Fibroblast of lung (primary cell): ENCODE results near the gene TOR1AIP2. TPM values are rescaled to one million over a fixed set of nuclear protein-coding genes. Genes with fewer than 3 reads are reported as not detected.

Experiments
- DNase-seq, 2 donors: peaks; one replicate each; pipeline versions ENCODE4 v3.0.0 to v3.0.0-alpha.2; 2010; ENCODE audit warnings: low read depth in 2 of 2
- H2AFZ ChIP-seq: 2 replicates; pipeline ENCODE4 v1.5.1; 2012; ENCODE audit warnings: low read length, control low read depth, inconsistent platforms
- H3K27ac ChIP-seq: 2 replicates; pipeline ENCODE4 v1.5.1; 2011; ENCODE audit warnings: low read length, control low read depth; ENCODE audit not compliant: insufficient read depth
- H3K27me3 ChIP-seq: 2 replicates; pipeline ENCODE4 v1.5.1; 2011; ENCODE audit warnings: mild to moderate bottlenecking, low read length; ENCODE audit not compliant: control insufficient read depth, insufficient read depth
- H3K36me3 ChIP-seq: 2 replicates; pipeline ENCODE4 v1.5.1; 2011; ENCODE audit warnings: low read length; ENCODE audit not compliant: control insufficient read depth, insufficient read depth
- H3K4me1 ChIP-seq: 2 replicates; pipeline ENCODE4 v1.5.1; 2011; ENCODE audit warnings: low read length; ENCODE audit not compliant: control insufficient read depth, insufficient read depth; ENCODE audit errors: extremely low read depth
- H3K4me2 ChIP-seq: 2 replicates; pipeline ENCODE4 v1.5.1; 2011; ENCODE audit warnings: low read length, control low read depth; ENCODE audit not compliant: insufficient read depth; ENCODE audit errors: extremely low read depth
- H3K4me3 ChIP-seq, 4 experiments: fragments of 200-600 bp in 1 of 4; sonication (generic) in 1 of 4; replicated peaks in 1 of 4; 2 replicates each; pipeline ENCODE4 v1.5.1; 2011 to 2016; ENCODE audit warnings: low read length in 4 of 4, low read depth in 3 of 4, mild to moderate bottlenecking in 3 of 4, control low read depth in 2 of 4, inconsistent platforms in 1 of 4, mixed read lengths in 1 of 4; ENCODE audit not compliant: insufficient read depth in 1 of 4; ENCODE audit errors: control extremely low read depth in 1 of 4
- H3K79me2 ChIP-seq: 2 replicates; pipeline ENCODE4 v1.5.1; 2012; ENCODE audit warnings: mild to moderate bottlenecking, low read length, inconsistent platforms; ENCODE audit not compliant: control insufficient read depth, insufficient read depth
- H3K9ac ChIP-seq: 2 replicates; pipeline ENCODE4 v1.5.1; 2011; ENCODE audit warnings: mild to moderate bottlenecking, low read length, control low read depth; ENCODE audit not compliant: insufficient read depth
- H3K9me3 ChIP-seq: 2 replicates; pipeline ENCODE4 v1.5.1; 2012; ENCODE audit warnings: low read depth, low read length; ENCODE audit not compliant: control insufficient read depth, insufficient read depth
- H4K20me1 ChIP-seq: 2 replicates; pipeline ENCODE4 v1.5.1; 2011; ENCODE audit warnings: low read length; ENCODE audit not compliant: control insufficient read depth, insufficient read depth; ENCODE audit errors: extremely low read depth
- EZH2 ChIP-seq: IDR thresholded peaks from 2 replicates; pipeline ENCODE4 v1.5.1; 2012; ENCODE audit warnings: low read length, control low read depth, mild to moderate bottlenecking; ENCODE audit errors: missing control alignments
- polyA plus RNA-seq, 2 donors: library from polyadenylated mRNA; depleted of rRNA in 1 of 2; stranded (reverse) in 1 of 2; unstranded in 1 of 2; fragments of >200 nt; gene quantifications; 2 replicates each; pipeline ENCODE4 v1.2.1, GENCODE V29; 2011 to 2012; ENCODE audit warnings: missing spikeins in 1 of 2
- total RNA-seq: library from RNA; depleted of rRNA; stranded (reverse); fragments of >200 nt; gene quantifications from 2 replicates; pipeline ENCODE4 v1.2.1, GENCODE V29; 2014
- TF ChIP-seq, protein P1 (sequence below), 2 donors: IDR thresholded peaks in 1 of 2; conservative IDR thresholded peaks in 1 of 2; 1 replicate in 1 of 2; 2 replicates in 1 of 2; pipeline ENCODE4 v1.5.1; 2011 to 2012; ENCODE audit warnings: low read length in 2 of 2, control low read depth in 1 of 2, inconsistent platforms in 1 of 2, low read depth in 1 of 2, mild to moderate bottlenecking in 1 of 2

The TOR1AIP2 gene
- total and polyA plus RNA-seq, 2 donors (not counting 1 experiment from before 2014, with no cell fraction given): 78.9 to 81.9 TPM

DNA sequence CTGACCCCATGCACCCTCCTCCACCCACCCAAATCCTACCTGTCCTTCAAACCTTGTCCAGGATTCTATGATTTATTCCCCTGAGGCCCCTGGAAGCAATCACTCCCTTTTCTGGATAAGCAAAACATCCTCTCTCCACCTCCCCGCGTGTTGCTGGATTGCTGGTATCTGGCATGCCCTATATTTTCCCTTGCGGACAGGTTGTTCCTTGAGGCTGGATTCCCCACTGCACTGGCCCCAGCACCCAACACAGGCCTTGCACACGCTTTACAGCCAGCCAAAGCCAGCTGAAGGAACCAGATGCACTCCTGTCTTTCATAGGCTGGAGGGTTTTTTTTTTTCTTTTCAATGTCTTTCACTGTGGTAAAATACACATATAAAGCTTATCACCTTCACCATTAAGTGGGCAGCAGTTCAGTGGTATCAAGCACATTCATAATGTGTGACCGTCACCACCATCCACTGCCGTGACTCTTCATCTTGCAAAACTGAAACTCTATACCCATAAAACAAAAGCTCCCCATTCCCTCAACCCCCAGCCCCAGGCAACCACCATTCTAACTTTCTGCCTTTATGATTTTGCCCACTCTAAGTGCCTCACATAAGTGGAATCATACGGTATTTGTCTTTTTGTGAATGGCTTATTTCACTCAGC lies 50.9 kb downstream of the TOR1AIP2 start:
- Histone ChIP-seq H3K27me3 (peaks cover 8% of the 10 kb centered on the region), H3K27ac (no peak overlapping the region), H3K36me3 (no peaks in the 10 kb centered on the region), H3K4me2 (no peak overlapping the region), H3K79me2 (no peaks in the 10 kb centered on the region), H4K20me1 (no peaks in the 10 kb centered on the region), H2AFZ (no peak overlapping the region), H3K4me1 (no peaks in the 10 kb centered on the region), H3K9me3 (no peaks in the 10 kb centered on the region), H3K4me3 (no peak overlapping the region), H3K9ac (no peak overlapping the region)
- no peak for TF ChIP-seq EZH2
- TF ChIP-seq, protein P1, sequence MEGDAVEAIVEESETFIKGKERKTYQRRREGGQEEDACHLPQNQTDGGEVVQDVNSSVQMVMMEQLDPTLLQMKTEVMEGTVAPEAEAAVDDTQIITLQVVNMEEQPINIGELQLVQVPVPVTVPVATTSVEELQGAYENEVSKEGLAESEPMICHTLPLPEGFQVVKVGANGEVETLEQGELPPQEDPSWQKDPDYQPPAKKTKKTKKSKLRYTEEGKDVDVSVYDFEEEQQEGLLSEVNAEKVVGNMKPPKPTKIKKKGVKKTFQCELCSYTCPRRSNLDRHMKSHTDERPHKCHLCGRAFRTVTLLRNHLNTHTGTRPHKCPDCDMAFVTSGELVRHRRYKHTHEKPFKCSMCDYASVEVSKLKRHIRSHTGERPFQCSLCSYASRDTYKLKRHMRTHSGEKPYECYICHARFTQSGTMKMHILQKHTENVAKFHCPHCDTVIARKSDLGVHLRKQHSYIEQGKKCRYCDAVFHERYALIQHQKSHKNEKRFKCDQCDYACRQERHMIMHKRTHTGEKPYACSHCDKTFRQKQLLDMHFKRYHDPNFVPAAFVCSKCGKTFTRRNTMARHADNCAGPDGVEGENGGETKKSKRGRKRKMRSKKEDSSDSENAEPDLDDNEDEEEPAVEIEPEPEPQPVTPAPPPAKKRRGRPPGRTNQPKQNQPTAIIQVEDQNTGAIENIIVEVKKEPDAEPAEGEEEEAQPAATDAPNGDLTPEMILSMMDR (conservative IDR thresholded peaks at IDR 0.05 in 1 of 2, IDR thresholded peaks at IDR 0.05 in 1 of 2; ENCODE audit: low read depth in 1 of 2, low read length in 2 of 2): no peak
- DNase-seq: no peak

DNA sequence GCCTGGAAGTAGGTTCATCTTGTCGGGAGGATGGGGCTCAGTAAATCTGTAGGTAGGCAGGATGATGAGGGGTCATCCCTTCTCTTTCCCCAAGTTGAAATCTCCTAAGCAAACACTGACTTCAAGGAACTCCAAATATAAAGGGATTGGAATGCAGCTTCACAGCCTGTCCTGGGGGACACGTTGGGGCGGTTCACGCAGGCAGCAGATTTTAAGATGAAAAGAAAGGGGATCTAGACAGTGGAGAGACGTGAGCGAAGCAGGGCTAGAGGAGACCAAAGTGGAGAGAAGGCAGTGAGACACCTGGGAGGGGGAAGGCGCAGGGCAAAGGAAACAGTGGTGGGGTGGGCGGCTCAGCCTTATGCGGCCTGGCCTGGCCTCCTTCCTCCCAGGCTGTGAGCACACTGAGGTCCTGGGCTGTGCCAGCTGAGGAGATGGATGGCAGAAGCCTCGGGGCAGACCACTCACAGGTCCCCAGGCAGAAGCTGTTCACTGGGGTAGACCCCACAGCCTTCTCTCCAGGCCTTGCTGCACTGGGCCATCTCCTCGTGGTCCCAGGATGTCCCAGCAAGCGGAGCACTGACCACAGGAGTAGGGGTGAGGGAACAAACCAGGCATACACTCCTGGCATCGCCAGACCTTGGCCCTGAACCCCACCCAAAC lies 51.7 kb downstream of the TOR1AIP2 start:
- no peak overlapping the region for H3K4me3 ChIP-seq
- H3K9ac ChIP-seq: no peak overlapping the region
- H3K36me3 ChIP-seq: no peaks in the 10 kb centered on the region
- H3K4me1 ChIP-seq: no peaks in the 10 kb centered on the region
- no peak overlapping the region for H3K4me2 ChIP-seq
- H3K79me2 ChIP-seq: no peaks in the 10 kb centered on the region
- H4K20me1 ChIP-seq: no peaks in the 10 kb centered on the region
- H3K9me3 ChIP-seq: no peaks in the 10 kb centered on the region
- no peak overlapping the region for H3K27ac ChIP-seq
- H2AFZ ChIP-seq: no peak overlapping the region
- TF ChIP-seq, protein P1 (conservative IDR thresholded peaks at IDR 0.05 in 1 of 2, IDR thresholded peaks at IDR 0.05 in 1 of 2; ENCODE audit: low read depth in 1 of 2, low read length in 2 of 2): no peak
- no peak for TF ChIP-seq EZH2
- H3K27me3 ChIP-seq: peaks cover 8% of the 10 kb centered on the region
- DNase-seq: no peak

DNA sequence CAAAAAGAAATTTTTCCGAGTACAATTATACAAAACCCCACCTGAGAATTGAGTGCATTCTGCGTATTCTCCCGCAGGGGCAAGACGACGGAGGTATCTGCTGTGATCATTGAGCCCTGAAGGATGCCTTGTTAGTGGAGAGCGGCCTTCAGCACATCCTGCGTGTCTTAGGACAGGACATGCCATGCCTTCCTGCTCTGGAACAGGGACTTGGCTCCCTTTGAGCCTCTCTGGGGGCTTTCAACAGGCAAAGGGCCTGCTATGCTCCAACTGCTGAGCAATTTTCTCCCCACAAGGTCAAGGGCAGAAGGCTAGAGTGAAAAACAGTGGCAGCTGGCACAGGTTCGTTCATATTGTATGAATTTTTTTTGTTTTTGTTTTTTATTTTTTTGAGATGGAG lies 52.4 kb downstream of the TOR1AIP2 start:
- no peak for TF ChIP-seq EZH2
- TF ChIP-seq, protein P1 (conservative IDR thresholded peaks at IDR 0.05 in 1 of 2, IDR thresholded peaks at IDR 0.05 in 1 of 2; ENCODE audit: low read depth in 1 of 2, low read length in 2 of 2): no peak
- H3K27me3 ChIP-seq: peaks cover 8% of the 10 kb centered on the region
- no peak overlapping the region for H3K27ac ChIP-seq
- H3K9ac ChIP-seq: no peak overlapping the region
- DNase-seq: no peak
- H3K36me3 ChIP-seq: no peaks in the 10 kb centered on the region
- H3K79me2 ChIP-seq: no peaks in the 10 kb centered on the region
- no peaks in the 10 kb centered on the region for H3K9me3 ChIP-seq
- no peaks in the 10 kb centered on the region for H4K20me1 ChIP-seq
- no peaks in the 10 kb centered on the region for H3K4me1 ChIP-seq
- no peak overlapping the region for H2AFZ ChIP-seq
- H3K4me3 ChIP-seq: no peak overlapping the region
- no peak overlapping the region for H3K4me2 ChIP-seq
